ENCODE results near the gene PPEF1. TPM values are rescaled to one million over a fixed set of nuclear protein-coding genes. Genes with fewer than 3 reads are reported as not detected.
"Not testable (repeated sequence)": the region's sequence is repeated elsewhere in the genome, so short reads cannot be mapped to it uniquely, and the experiment has no call there.

PPEF1 gene
- total and polyA plus RNA-seq, 9 of the 15 experiments (the other 6 are each of a cell fraction or from before 2014, with no cell fraction given) = not detected

DNA sequence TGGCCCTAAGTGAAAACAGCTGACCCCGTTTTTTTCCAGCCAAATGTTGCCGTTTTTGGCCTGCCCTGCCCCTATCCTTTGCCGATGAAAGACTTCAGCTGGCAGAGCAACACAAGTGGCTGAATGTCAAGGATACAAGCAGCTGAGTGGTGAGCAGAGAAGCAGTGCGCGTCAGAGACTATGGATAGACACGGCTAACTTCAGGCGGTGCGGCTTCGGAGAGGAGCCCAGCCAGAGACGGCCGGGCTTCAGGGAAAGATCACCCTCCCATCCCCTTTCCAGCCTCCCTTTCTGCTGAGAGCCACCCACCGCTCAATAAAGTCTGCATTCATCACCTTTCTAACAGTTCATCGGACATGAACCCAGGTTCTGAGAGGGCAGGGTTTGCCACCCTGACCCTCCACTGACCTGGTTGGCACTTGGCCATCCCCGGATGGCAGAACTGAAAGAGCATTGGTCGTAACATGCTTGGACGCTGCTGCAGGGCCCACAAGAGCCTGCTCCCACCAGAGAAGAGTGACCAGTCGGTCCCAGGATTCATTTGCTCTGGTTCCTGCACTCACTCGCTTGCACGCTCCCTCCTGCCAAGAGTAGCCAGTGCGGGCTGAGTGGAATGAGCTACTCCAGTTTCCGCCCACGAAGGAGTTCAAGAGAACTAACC is 125.8 kb downstream of the PPEF1 start:
- H3K9me3 ChIP-seq (replicated peaks; ENCODE audit: control insufficient read depth, insufficient read depth, low read depth, low read length) = no peaks in the 10 kb centered on the region
- H3K27me3 ChIP-seq (ENCODE audit: control insufficient read depth in 2 of 2, insufficient read depth in 2 of 2, low read length in 2 of 2) = peaks cover 5 to 12% of the 10 kb centered on the region in 2 experiments; a peak in 4 of 5 replicates
- H4K20me1 ChIP-seq (replicated peaks; ENCODE audit: control insufficient read depth, insufficient read depth, low read length) = no peaks in the 10 kb centered on the region
- TF ChIP-seq ILF3 (IDR thresholded peaks at IDR 0.05; ENCODE audit: borderline replicate concordance) (no peak), NFE2L1 (tag; IDR thresholded peaks at IDR 0.05; ENCODE audit: borderline replicate concordance, low read depth) (no peak), GABPA (tag; conservative IDR thresholded peaks at IDR 0.05; ENCODE audit: low read depth) (no peak), ZNF785 (CRISPR knock-in tag; IDR thresholded peaks at IDR 0.05) (no peak), CREM (IDR thresholded peaks at IDR 0.05; ENCODE audit: low read depth) (no peak), RBBP5 (IDR thresholded peaks at IDR 0.05; ENCODE audit: borderline replicate concordance, insufficient read depth, low read length, poor library complexity, severe bottlenecking) (no peak), MTA1 (IDR thresholded peaks at IDR 0.05; ENCODE audit: borderline replicate concordance) (no peak), GABPB1 (CRISPR knock-in tag; IDR thresholded peaks at IDR 0.05) (no peak), DLX4 (CRISPR knock-in tag; IDR thresholded peaks at IDR 0.05) (no peak), SIN3B (IDR thresholded peaks at IDR 0.05; ENCODE audit: low read depth) (no peak)
- TF ChIP-seq, protein P1, sequence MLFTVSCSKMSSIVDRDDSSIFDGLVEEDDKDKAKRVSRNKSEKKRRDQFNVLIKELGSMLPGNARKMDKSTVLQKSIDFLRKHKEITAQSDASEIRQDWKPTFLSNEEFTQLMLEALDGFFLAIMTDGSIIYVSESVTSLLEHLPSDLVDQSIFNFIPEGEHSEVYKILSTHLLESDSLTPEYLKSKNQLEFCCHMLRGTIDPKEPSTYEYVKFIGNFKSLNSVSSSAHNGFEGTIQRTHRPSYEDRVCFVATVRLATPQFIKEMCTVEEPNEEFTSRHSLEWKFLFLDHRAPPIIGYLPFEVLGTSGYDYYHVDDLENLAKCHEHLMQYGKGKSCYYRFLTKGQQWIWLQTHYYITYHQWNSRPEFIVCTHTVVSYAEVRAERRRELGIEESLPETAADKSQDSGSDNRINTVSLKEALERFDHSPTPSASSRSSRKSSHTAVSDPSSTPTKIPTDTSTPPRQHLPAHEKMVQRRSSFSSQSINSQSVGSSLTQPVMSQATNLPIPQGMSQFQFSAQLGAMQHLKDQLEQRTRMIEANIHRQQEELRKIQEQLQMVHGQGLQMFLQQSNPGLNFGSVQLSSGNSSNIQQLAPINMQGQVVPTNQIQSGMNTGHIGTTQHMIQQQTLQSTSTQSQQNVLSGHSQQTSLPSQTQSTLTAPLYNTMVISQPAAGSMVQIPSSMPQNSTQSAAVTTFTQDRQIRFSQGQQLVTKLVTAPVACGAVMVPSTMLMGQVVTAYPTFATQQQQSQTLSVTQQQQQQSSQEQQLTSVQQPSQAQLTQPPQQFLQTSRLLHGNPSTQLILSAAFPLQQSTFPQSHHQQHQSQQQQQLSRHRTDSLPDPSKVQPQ (CRISPR knock-in tag; IDR thresholded peaks at IDR 0.05; ENCODE audit: borderline replicate concordance) = no peak
- DNase-seq (ENCODE audit: extremely low read depth in 1 of 4, low spot score in 3 of 4) (no peak), ATAC-seq (no peak), FAIRE-seq (no peak)
- no peak overlapping the region for H3K9ac ChIP-seq (ENCODE audit: insufficient read depth in 1 of 2, low read depth in 2 of 2, low read length in 2 of 2)
- H2AFZ ChIP-seq (ENCODE audit: low read depth, low read length) = no peak overlapping the region
- H3K4me1 ChIP-seq (replicated peaks in 1 of 2; ENCODE audit: control insufficient read depth in 2 of 2, insufficient read depth in 2 of 2, low read length in 2 of 2) = no peaks in the 10 kb centered on the region; a peak in 1 of 5 replicates
- no peaks in the 10 kb centered on the region for H3K79me2 ChIP-seq (ENCODE audit: control insufficient read depth, insufficient read depth, low read length)
- H3K36me3 ChIP-seq (ENCODE audit: control insufficient read depth, insufficient read depth, low read length) = no peaks in the 10 kb centered on the region
- ChIA-PET POLR2A (interaction anchor here (1.0 kb wide), 1 partner anchor 30 kb away, joined by 3 read pairs; no protein-coding TSS in a partner anchor), CTCF (ENCODE audit: low intra/inter-chr PET ratio) (no interaction called here)
- intact Hi-C loops (cut with micrococcal nuclease) (no loop called here), in situ Hi-C loops (cut with MboI) (no loop called here)
- no peak overlapping the region for H3K4me3 ChIP-seq
- WGBS (ENCODE audit: insufficient coverage, low coverage, missing lambda C conversion rate) = 23% methylated on average over 18 of the region's 22 CpGs
- H3K9me1 ChIP-seq (ENCODE audit: control insufficient read depth, insufficient read depth, low read length) = no peaks in the 10 kb centered on the region
- no peak overlapping the region for H3K27ac ChIP-seq (ENCODE audit: extremely low read depth, low read depth, low read length)
- H3K4me2 ChIP-seq (ENCODE audit: insufficient read depth, low read length) = no peak overlapping the region
- BruUV-seq (replicated peaks) = no TSS peak

DNA sequence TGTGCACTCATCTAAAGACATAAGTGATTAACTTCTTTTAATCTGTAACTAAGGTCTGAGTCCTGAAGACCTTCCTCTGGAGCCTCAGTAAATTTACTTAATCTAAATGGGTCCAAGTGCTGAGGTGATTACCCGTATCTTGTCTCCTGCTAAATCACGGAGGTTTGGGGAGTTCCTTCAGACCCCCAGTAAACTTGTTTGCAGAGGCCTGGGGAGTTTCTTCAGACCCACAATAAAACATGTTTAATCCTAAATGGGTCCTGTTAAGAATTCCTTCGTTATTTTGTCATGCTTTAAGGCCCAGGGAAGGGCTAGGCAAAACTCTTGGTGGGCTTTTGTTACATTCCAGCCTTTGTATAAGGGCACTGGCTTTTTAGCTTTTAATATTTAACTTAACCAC is 140.5 kb downstream of the PPEF1 start:
- H3K9me1 ChIP-seq (ENCODE audit: control insufficient read depth, insufficient read depth, low read length); in situ Hi-C loops (cut with MboI); FAIRE-seq; CTCF ChIA-PET (ENCODE audit: low intra/inter-chr PET ratio); intact Hi-C loops (cut with micrococcal nuclease); H3K79me2 ChIP-seq (ENCODE audit: control insufficient read depth, insufficient read depth, low read length); H3K9me3 ChIP-seq (replicated peaks; ENCODE audit: control insufficient read depth, insufficient read depth, low read depth, low read length); H3K27ac ChIP-seq (ENCODE audit: extremely low read depth, low read depth, low read length); BruUV-seq (replicated peaks); POLR2A ChIA-PET; H3K9ac ChIP-seq (ENCODE audit: insufficient read depth in 1 of 2, low read depth in 2 of 2, low read length in 2 of 2); H3K4me1 ChIP-seq (replicated peaks in 1 of 2; ENCODE audit: control insufficient read depth in 2 of 2, insufficient read depth in 2 of 2, low read length in 2 of 2); H4K20me1 ChIP-seq (replicated peaks; ENCODE audit: control insufficient read depth, insufficient read depth, low read length); H2AFZ ChIP-seq (ENCODE audit: low read depth, low read length); ATAC-seq; H3K4me2 ChIP-seq (ENCODE audit: insufficient read depth, low read length); H3K4me3 ChIP-seq; H3K36me3 ChIP-seq (ENCODE audit: control insufficient read depth, insufficient read depth, low read length); DNase-seq (ENCODE audit: extremely low read depth in 1 of 4, low spot score in 3 of 4): not testable (repeated sequence)
- peaks cover 4 to 15% of the 10 kb centered on the region in 2 experiments; a peak in 3 of 5 replicates for H3K27me3 ChIP-seq (ENCODE audit: control insufficient read depth in 2 of 2, insufficient read depth in 2 of 2, low read length in 2 of 2)
- WGBS (ENCODE audit: insufficient coverage, low coverage, missing lambda C conversion rate) = 6% methylated on average over 3 of the region's 3 CpGs
